Endothelial cell of umbilical vein (primary cell): ENCODE data around the gene PYM1. TPM values are rescaled to one million over a fixed set of nuclear protein-coding genes. Genes with fewer than 3 reads are reported as not detected.
"Not testable (repeated sequence)": the region's sequence is repeated elsewhere in the genome, so short reads cannot be mapped to it uniquely, and the experiment has no call there.

Experiments
- BruUV-seq: library from RNA; stranded (reverse); fragments of 400-500 nt; replicated peaks from 2 replicates; lab custom pipeline; 2021; lab: Mats Ljungman, UMichigan
- CTCF ChIA-PET: fragments of 300-600, 350-600 bp; sonication (Branson Sonifier 250); formaldehyde crosslinking; loops from one replicate; lab custom pipeline; 2021; ENCODE audit warnings: antibody characterized with exemption, inconsistent platforms; lab: Charles Lee
- POLR2A ChIA-PET: fragments of 300-600, 350-600 bp; sonication (Branson Sonifier 250); formaldehyde crosslinking; loops from one replicate; lab custom pipeline; 2021; ENCODE audit warnings: antibody characterized with exemption, inconsistent platforms; lab: Charles Lee
- DNase-seq: peaks from one replicate; pipeline ENCODE4 v3.0.0-alpha.2; 2011; ENCODE audit warnings: low read depth, low spot score
- FAIRE-seq: peaks from 2 replicates; lab custom pipeline; 2011; peaks lifted over from hg19 to GRCh38; lab: Jason Lieb, UNC
- H2AFZ ChIP-seq: 2 replicates; pipeline ENCODE4 v1.6.0; 2012; ENCODE audit warnings: low read depth, low read length, control low read depth, inconsistent platforms
- H3K27ac ChIP-seq: 2 replicates; pipeline ENCODE4 v1.5.1; 2011; ENCODE audit warnings: low read depth, mild to moderate bottlenecking, control low read depth, low read length, moderate library complexity; ENCODE audit not compliant: insufficient read depth
- H3K27me3 ChIP-seq, 2 experiments: 2 replicates each; pipeline versions ENCODE4 v1.6.0 to v1.6.1; 2011; ENCODE audit warnings: low read length in 2 of 2, mixed read lengths in 1 of 2; ENCODE audit not compliant: control insufficient read depth in 2 of 2, insufficient read depth in 2 of 2
- H3K36me3 ChIP-seq, 2 experiments: 2 replicates in 1 of 2; 3 replicates in 1 of 2; pipeline ENCODE4 v1.5.1; 2011; ENCODE audit warnings: low read length in 2 of 2, mild to moderate bottlenecking in 1 of 2, moderate library complexity in 1 of 2; ENCODE audit not compliant: control insufficient read depth in 2 of 2, insufficient read depth in 2 of 2; ENCODE audit errors: extremely low read depth in 1 of 2
- H3K4me1 ChIP-seq: 3 replicates; pipeline ENCODE4 v1.5.1; 2011; ENCODE audit warnings: mild to moderate bottlenecking, low read length; ENCODE audit not compliant: control insufficient read depth, insufficient read depth; ENCODE audit errors: extremely low read depth
- H3K4me2 ChIP-seq: 2 replicates; pipeline ENCODE4 v1.6.1; 2011; ENCODE audit warnings: low read length, control low read depth, mixed read lengths; ENCODE audit not compliant: insufficient read depth
- H3K4me3 ChIP-seq, 3 experiments: fragments of 200-600 bp in 1 of 3; sonication (generic), shearing (Covaris generic) in 1 of 3; replicated peaks in 1 of 3; 2 replicates each; pipeline ENCODE4 v1.5.1; 2011 to 2016; ENCODE audit warnings: control low read depth in 3 of 3, low read length in 3 of 3, mild to moderate bottlenecking in 2 of 3, inconsistent platforms in 1 of 3, low read depth in 1 of 3, moderate library complexity in 1 of 3; ENCODE audit not compliant: insufficient read depth in 1 of 3
- H3K79me2 ChIP-seq: 2 replicates; pipeline ENCODE4 v1.6.0; 2012; ENCODE audit warnings: low read length, inconsistent platforms; ENCODE audit not compliant: control insufficient read depth, insufficient read depth
- H3K9ac ChIP-seq: replicated peaks from 2 replicates; pipeline ENCODE3; 2011; ENCODE audit warnings: low read length, control low read depth; ENCODE audit not compliant: insufficient read depth; ENCODE audit errors: extremely low read depth
- H3K9me1 ChIP-seq: replicated peaks from 3 replicates; pipeline ENCODE4 v1.6.0; 2011; ENCODE audit warnings: mild to moderate bottlenecking, low read length; ENCODE audit not compliant: control insufficient read depth, insufficient read depth; ENCODE audit errors: extremely low read depth
- H3K9me3 ChIP-seq: replicated peaks from 2 replicates; pipeline ENCODE4 v1.5.1; 2012; ENCODE audit warnings: low read length, inconsistent platforms; ENCODE audit not compliant: control insufficient read depth, insufficient read depth
- H4K20me1 ChIP-seq: replicated peaks from 2 replicates; pipeline ENCODE3; 2011; ENCODE audit warnings: mild to moderate bottlenecking, low read length; ENCODE audit not compliant: control insufficient read depth, insufficient read depth; ENCODE audit errors: extremely low read depth
- MAX ChIP-seq: IDR thresholded peaks from 2 replicates; pipeline ENCODE4 v1.6.1; 2011; ENCODE audit not compliant: insufficient read depth, insufficient read length
- dilution Hi-C: fragments of 300-500 bp; cut with MboI; formaldehyde crosslinking; loops from one replicate; pipeline ENCODE4 v1.15.0; 2019; ENCODE audit warnings: low sequenced_read_pairs; ENCODE audit not compliant: extremely low pct_ligation_motif_present
- intact Hi-C: fragments of 100-400 bp; cut with micrococcal nuclease; formaldehyde crosslinking; loops from one replicate; pipeline ENCODE4 v1.10.0; 2022
- polyA plus RNA-seq, 4 experiments: library from polyadenylated mRNA; depleted of rRNA in 3 of 4; stranded (reverse) in 3 of 4; unstranded in 1 of 4; fragments of >200 nt; gene quantifications; 2 replicates each; pipeline versions ENCODE4 v1.2.1 to v1.2.3, GENCODE V29; 2011 to 2012; ENCODE audit warnings: missing spikeins in 1 of 4
- total RNA-seq: library from RNA; stranded (reverse); gene quantifications from 2 replicates; pipeline ENCODE4 v1.2.3, GENCODE V29; 2021

Gene PYM1
- total and polyA plus RNA-seq, 2 donors (not counting 3 experiments of a cell fraction or from before 2014, with no cell fraction given): 18.7 to 23.5 TPM

- H3K27me3 ChIP-seq: no peaks in the 10 kb centered on the region
- DNase-seq (no peak), FAIRE-seq (no peak)
- TF ChIP-seq MAX: no peak
- no peak overlapping the region for H2AFZ ChIP-seq
- CTCF ChIA-PET: interaction anchor here (0.6 kb wide), 1 partner anchor 91 kb away, joined by 4 read pairs; no protein-coding TSS in a partner anchor
- intact Hi-C loops: no loop called here
- dilution Hi-C loops: no loop called here
- H3K4me3 ChIP-seq: no peak overlapping the region
- no peak overlapping the region for H3K27ac ChIP-seq
- no peak overlapping the region for H3K4me2 ChIP-seq
- no peak overlapping the region for H3K9ac ChIP-seq
- no peaks in the 10 kb centered on the region for H4K20me1 ChIP-seq
- BruUV-seq: no TSS peak
- H3K36me3 ChIP-seq: no peaks in the 10 kb centered on the region
- no peaks in the 10 kb centered on the region for H3K4me1 ChIP-seq
- no peaks in the 10 kb centered on the region for H3K9me1 ChIP-seq
- H3K79me2 ChIP-seq: no peaks in the 10 kb centered on the region
- H3K9me3 ChIP-seq: no peaks in the 10 kb centered on the region
- POLR2A ChIA-PET: no interaction called here
These were observed 62.4 kb downstream of the PYM1 start for GRCh38 chr12:55865327-55865726.

GRCh38 chr12:55862931-55863330 is 64.8 kb downstream of the PYM1 start:
- H3K9ac ChIP-seq, H3K4me2 ChIP-seq, H3K27ac ChIP-seq, H2AFZ ChIP-seq, intact Hi-C loops, dilution Hi-C loops, POLR2A ChIA-PET, BruUV-seq, H3K36me3 ChIP-seq, H3K9me1 ChIP-seq, H3K9me3 ChIP-seq, H3K4me1 ChIP-seq, CTCF ChIA-PET, DNase-seq, H4K20me1 ChIP-seq, H3K4me3 ChIP-seq, H3K79me2 ChIP-seq, FAIRE-seq, H3K27me3 ChIP-seq: not testable (repeated sequence)
